Psoas muscle (tissue), 8 donors: Measurements from ENCODE around the gene WDR4. TPM values are rescaled to one million over a fixed set of nuclear protein-coding genes. Genes with fewer than 3 reads are reported as not detected.
A peak's percentile ranks its signal among the peaks of the same experiment; 100 is the strongest.
"Not testable (repeated sequence)": the region's sequence is repeated elsewhere in the genome, so short reads cannot be mapped to it uniquely, and the experiment has no call there.

ENCODE experiments used
- ATAC-seq, 4 donors: fragments of 200-7000 bp; cut with Tn5 transposase; one replicate each; pipeline ENCODE4 v1.9.1; 2020; ENCODE audit warnings: moderate library complexity in 3 of 4, mild to moderate bottlenecking in 2 of 4
- DNase-seq, 2 donors: peaks; one replicate each; pipeline ENCODE4 v3.0.0-alpha.2; 2020
- H3K27ac ChIP-seq: fragments of 200-600 bp; one replicate; pipeline ENCODE4 v1.8.0; 2022
- H3K27me3 ChIP-seq, 3 donors: fragments of 200-600 bp in 1 of 3; one replicate each; pipeline versions ENCODE4 v1.6.1 to v1.8.0; 2013 to 2022; ENCODE audit warnings: low read length in 2 of 3, mild to moderate bottlenecking in 2 of 3, moderate library complexity in 1 of 3; ENCODE audit not compliant: insufficient read depth in 3 of 3
- H3K36me3 ChIP-seq, 2 donors: fragments of 200-600 bp in 1 of 2; one replicate each; pipeline versions ENCODE4 v1.6.1 to v1.8.0; 2013 to 2022; ENCODE audit warnings: low read depth in 1 of 2, mild to moderate bottlenecking in 1 of 2, moderate library complexity in 1 of 2; ENCODE audit not compliant: insufficient read depth in 1 of 2
- H3K4me1 ChIP-seq: fragments of 200-600 bp; one replicate; pipeline ENCODE4 v1.8.0; 2022
- H3K4me3 ChIP-seq: fragments of 200-600 bp; one replicate; pipeline ENCODE4 v1.8.0; 2022; ENCODE audit warnings: mild to moderate bottlenecking
- H3K9me3 ChIP-seq: fragments of 200-600 bp; one replicate; pipeline ENCODE4 v1.8.0; 2022
- CTCF ChIP-seq: fragments of 200-600 bp; IDR thresholded peaks from one replicate; pipeline ENCODE4 v1.8.0; 2022; ENCODE audit warnings: antibody characterized with exemption
- WGBS, 3 donors: extraction: QIAGEN DNeasy Blood & Tissue Kit; methylation state at CpG; one replicate each; pipeline versions ENCODE4 v1.1.6 to v1.1.7; 2013; 5-methylcytosine and 5-hydroxymethylcytosine counted together
- intact Hi-C, 2 donors: fragments of 100-400 bp; cut with DNase I; formaldehyde crosslinking; loops; one replicate each; pipeline versions ENCODE4 v1.11.0 to v1.14.2; 2022
- polyA plus RNA-seq, 3 donors: library from polyadenylated mRNA; stranded (reverse); fragments of 200-250 nt; gene quantifications; one replicate each; pipeline ENCODE4 v1.2.3, GENCODE V29; 2013
- total RNA-seq, 4 donors: library from RNA; stranded (reverse); fragmentation: NEBNext Ultra II Directional in 2 of 4; extraction: Animal tissue kit (Norgen Biotek cat#: 25700) in 2 of 4; gene quantifications; one replicate each; pipeline versions ENCODE4 v1.2.1 to v1.2.4, GENCODE V29; 2021 to 2023
- donor health status: healthy with polysubstance abuse.
- donor health status: DM: no; HTN: no; CAD: no; lungs with moderate emphysema.
- donor health status: Bipolar disorder and iron deficiency.
- donor health status: healthy.
- donor health status: DM: yes; HTN: yes; CAD: no.
- donor health status: DM: no; HTN: no; CAD: no.
- donor health status: DM: no; HTN: no; CAD: no.
- donor health status: DM: yes; HTN: yes; CAD: no.

The WDR4 gene
- total and polyA plus RNA-seq, 7 donors, result 4.8 to 40.2 (median 11.1) TPM

DNA sequence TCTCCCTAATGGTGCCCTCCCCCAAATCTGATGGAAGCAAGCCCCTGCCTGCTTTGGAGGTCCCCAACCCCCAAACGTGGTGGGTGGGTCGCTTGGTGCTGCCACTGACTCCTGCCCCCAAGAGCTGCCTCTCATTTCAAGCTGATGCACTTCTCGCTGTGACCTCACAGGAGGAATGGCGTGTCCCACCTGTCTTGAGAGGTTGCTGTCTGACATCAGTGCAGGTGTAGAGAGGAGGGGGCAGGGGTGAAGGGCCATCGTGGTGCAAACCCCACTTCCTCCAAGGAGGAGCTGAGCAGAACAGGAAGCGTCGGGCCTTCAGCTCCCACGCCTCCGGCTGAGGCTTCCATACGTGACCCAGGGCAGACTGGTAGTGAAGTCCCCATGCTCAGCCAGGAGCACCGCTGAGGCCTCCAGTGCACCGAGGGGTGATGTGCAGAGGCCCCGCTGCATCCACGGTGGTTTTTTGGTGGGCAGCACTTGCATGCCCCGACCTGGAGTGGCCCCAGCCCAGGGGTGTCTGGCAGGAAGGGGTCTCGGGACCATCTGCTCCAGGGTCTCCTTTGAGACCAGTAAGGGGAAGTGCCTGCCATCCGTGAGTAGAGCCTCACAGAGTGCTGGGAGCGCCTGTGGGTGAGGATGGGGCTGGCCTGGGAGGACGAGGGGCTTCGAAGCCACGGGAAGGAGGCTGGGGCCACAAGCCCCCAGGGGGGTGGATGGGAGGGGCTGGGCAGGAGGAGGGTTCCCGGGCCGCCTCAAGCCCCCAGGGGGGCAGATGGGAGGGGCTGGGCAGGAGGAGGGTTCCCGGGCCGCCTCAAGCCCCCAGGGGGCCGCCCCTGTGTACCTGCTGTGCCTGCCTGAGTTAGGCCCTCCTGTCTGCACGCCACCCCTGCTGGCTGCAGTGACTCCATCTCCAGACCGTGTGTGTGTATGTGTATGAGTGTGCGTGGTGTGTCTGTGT is 39.8 kb downstream of the WDR4 start:
- no peaks in the 10 kb centered on the region for H3K4me1 ChIP-seq
- peaks cover 0 to 9% (median 0%) of the 10 kb centered on the region in 3 donors for H3K27me3 ChIP-seq
- intact Hi-C loops, result loop anchor here in 1 of 2 donors (10.0 kb wide), 1 partner anchor 1915 kb away; no protein-coding TSS in a partner anchor
- H3K36me3 ChIP-seq, result peaks cover 6 to 34% of the 10 kb centered on the region in 2 donors
- 86 to 90% (median 89%) methylated on average over 25 to 29 of the region's 29 CpGs for WGBS, 3 donors
- no peaks in the 10 kb centered on the region for H3K9me3 ChIP-seq
- no peak overlapping the region for H3K27ac ChIP-seq
- TF ChIP-seq CTCF, result no peak
- peak in 1 of 2 donors; percentile 46 for DNase-seq
- H3K4me3 ChIP-seq, result no peak overlapping the region
- no peak for ATAC-seq

DNA sequence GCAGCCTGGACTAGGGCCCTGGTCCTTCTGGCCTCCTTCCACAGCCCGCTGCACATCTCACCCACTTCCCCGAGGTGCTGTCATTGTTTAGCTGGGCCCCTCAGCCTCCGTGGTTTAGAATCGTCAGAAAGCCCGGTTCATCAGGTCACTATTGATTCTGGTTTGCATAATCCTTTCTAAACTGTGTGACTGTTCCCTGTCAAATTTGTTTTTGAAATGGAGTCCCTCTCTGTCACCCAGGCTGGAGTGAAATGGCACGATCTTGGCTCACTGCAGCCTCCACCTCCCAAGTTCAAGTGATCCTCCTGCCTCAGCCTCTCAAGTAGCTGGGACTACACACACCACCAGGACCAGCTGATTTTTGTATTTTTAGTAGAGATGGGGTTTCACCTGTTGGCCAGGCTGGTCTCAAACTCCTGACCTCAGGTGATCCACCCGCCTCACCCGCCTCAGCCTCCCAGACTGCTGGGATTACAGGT is 41.1 kb downstream of the WDR4 start:
- not testable (repeated sequence) for H3K4me3 ChIP-seq, H3K9me3 ChIP-seq, H3K27ac ChIP-seq, ATAC-seq, H3K4me1 ChIP-seq, DNase-seq, H3K27me3 ChIP-seq
- WGBS, 3 donors, result 69 to 92% (median 71%) methylated on average over 8 of the region's 8 CpGs
- intact Hi-C loops, result loop anchor here in 1 of 2 donors (10.0 kb wide), 1 partner anchor 1917 kb away; no protein-coding TSS in a partner anchor
- peaks cover 6 to 34% of the 10 kb centered on the region in 2 donors for H3K36me3 ChIP-seq

DNA sequence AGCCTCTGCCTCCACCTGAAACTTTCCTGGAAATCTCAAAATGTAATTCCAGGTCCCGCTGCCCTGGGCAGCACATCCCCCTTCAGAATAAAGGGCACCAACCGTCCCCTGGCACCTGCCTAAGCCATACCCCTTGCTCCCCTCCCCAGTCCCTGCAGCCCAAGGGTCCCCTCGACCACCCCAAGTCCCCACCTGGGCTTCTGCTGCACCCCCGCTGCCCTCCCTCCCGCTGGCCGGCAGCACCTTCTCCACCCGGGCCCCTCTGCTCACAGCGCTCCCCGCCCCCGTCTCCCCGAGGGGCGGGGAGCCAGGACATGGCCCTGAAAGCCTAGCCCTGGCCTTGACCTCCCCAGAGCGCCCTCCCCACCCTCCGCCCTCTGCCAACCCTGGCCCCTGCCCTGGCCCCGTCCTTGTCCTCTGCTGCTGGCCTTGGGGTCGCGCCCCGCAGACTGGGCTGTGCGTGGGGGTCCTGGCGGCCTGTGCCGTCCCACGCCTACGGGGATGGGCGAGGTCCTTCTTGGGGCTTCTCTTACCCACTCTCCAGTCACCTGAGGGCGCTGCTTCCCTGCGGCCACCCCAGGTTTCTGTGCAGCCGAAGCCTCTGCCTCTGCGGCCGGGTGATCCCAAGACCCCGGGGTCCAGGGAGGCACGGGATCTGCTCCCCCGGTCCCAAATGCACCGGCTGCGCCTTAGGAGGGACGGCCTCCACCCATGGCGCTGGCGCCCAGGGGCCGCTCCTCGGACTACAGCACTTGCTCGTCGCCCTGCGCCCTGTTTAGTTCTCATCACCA is 41.7 kb downstream of the WDR4 start:
- no peak overlapping the region for H3K4me3 ChIP-seq
- WGBS, 3 donors, result 50 to 70% (median 54%) methylated on average over 35 to 42 of the region's 42 CpGs
- peak in 2 of 4 donors; percentile 9 to 11 for ATAC-seq
- H3K4me1 ChIP-seq, result no peaks in the 10 kb centered on the region
- DNase-seq, result peak in 1 of 2 donors; percentile 49
- peaks cover 0 to 9% (median 0%) of the 10 kb centered on the region in 3 donors for H3K27me3 ChIP-seq
- H3K36me3 ChIP-seq, result peaks cover 6 to 28% of the 10 kb centered on the region in 2 donors
- TF ChIP-seq CTCF, result no peak
- H3K9me3 ChIP-seq, result no peaks in the 10 kb centered on the region
- intact Hi-C loops, result loop anchor here in 1 of 2 donors (10.0 kb wide), 1 partner anchor 1917 kb away; no protein-coding TSS in a partner anchor
- H3K27ac ChIP-seq, result no peak overlapping the region

- H3K4me3 ChIP-seq, result no peak overlapping the region
- no peak overlapping the region for H3K27ac ChIP-seq
- H3K27me3 ChIP-seq, result peaks cover 0 to 17% (median 0%) of the 10 kb centered on the region in 3 donors
- WGBS, 3 donors, result 35 to 68% (median 40%) methylated on average over 15 of the region's 15 CpGs
- no peak for TF ChIP-seq CTCF
- ATAC-seq (peak in 1 of 4 donors; percentile 20), DNase-seq (peak in 1 of 2 donors; percentile 44)
- H3K4me1 ChIP-seq, result no peaks in the 10 kb centered on the region
- H3K36me3 ChIP-seq, result peaks cover 6 to 22% of the 10 kb centered on the region in 2 donors
- H3K9me3 ChIP-seq, result no peaks in the 10 kb centered on the region
- intact Hi-C loops, result loop anchor here in 1 of 2 donors (10.0 kb wide), 1 partner anchor 1918 kb away; no protein-coding TSS in a partner anchor
Observed at GRCh38 chr21:42836767-42837301, 42.5 kb downstream of the WDR4 start.
